ENCODE measurements around the gene UNC5CL.

The UNC5CL gene

GRCh38 chr6:41039060-41039998 lies at the start of gene UNC5CL:
Gene UNC5CL (minus strand): TSS chr6:41039221. CDS start chr6:41035074, 4,147 bp downstream.
- peaks cover 10% of the 10 kb centered on the region for H3K4me1 Mint-ChIP-seq (ENCODE audit: low read depth)
- no peak within 1 kb of the TSS for H3K27ac Mint-ChIP-seq
- no peaks in the 10 kb centered on the region for H3K27me3 Mint-ChIP-seq
- H3K9me3 Mint-ChIP-seq: no peaks in the 10 kb centered on the region
- peak; percentile 63 for DNase-seq
- peaks cover 8% of the 10 kb centered on the region for H3K36me3 Mint-ChIP-seq (ENCODE audit: low read depth)
- H3K4me3 Mint-ChIP-seq: no peak within 1 kb of the TSS

GRCh38 chr6:41088451-41088850 lies 49.4 kb upstream of the UNC5CL start:
- no peak for DNase-seq
- Mint-ChIP-seq H3K4me1 (ENCODE audit: low read depth) (peaks cover 10% of the 10 kb centered on the region), H3K4me3 (no peak overlapping the region), H3K27ac (no peak overlapping the region), H3K9me3 (no peaks in the 10 kb centered on the region), H3K36me3 (ENCODE audit: low read depth) (peaks cover 89% of the 10 kb centered on the region), H3K27me3 (no peaks in the 10 kb centered on the region)

- peaks cover 92% of the 10 kb centered on the region for H3K36me3 Mint-ChIP-seq (ENCODE audit: low read depth)
- no peaks in the 10 kb centered on the region for H3K27me3 Mint-ChIP-seq
- H3K9me3 Mint-ChIP-seq: no peaks in the 10 kb centered on the region
- H3K4me1 Mint-ChIP-seq (ENCODE audit: low read depth): peaks cover 35% of the 10 kb centered on the region
- H3K27ac Mint-ChIP-seq: no peak overlapping the region
- H3K4me3 Mint-ChIP-seq: no peak overlapping the region
- no peak for DNase-seq
Observed at GRCh38 chr6:41085182-41085581, 46.2 kb upstream of the UNC5CL start.

- DNase-seq: no peak
- H3K4me3 Mint-ChIP-seq: no peak overlapping the region
- H3K27me3 Mint-ChIP-seq: no peaks in the 10 kb centered on the region
- H3K36me3 Mint-ChIP-seq (ENCODE audit: low read depth): peaks cover 95% of the 10 kb centered on the region
- H3K27ac Mint-ChIP-seq: no peak overlapping the region
- no peaks in the 10 kb centered on the region for H3K9me3 Mint-ChIP-seq
- H3K4me1 Mint-ChIP-seq (ENCODE audit: low read depth): peaks cover 52% of the 10 kb centered on the region
Observed at GRCh38 chr6:41083072-41083471, 44.1 kb upstream of the UNC5CL start.

GRCh38 chr6:41080621-41081020 lies 41.6 kb upstream of the UNC5CL start:
- H3K9me3 Mint-ChIP-seq: no peaks in the 10 kb centered on the region
- H3K27me3 Mint-ChIP-seq: no peaks in the 10 kb centered on the region
- H3K4me3 Mint-ChIP-seq: peak overlapping the region; percentile 3
- peaks cover 93% of the 10 kb centered on the region for H3K36me3 Mint-ChIP-seq (ENCODE audit: low read depth)
- H3K27ac Mint-ChIP-seq: peak overlapping the region; percentile 80
- H3K4me1 Mint-ChIP-seq (ENCODE audit: low read depth): peaks cover 70% of the 10 kb centered on the region
- peak; percentile 35 for DNase-seq

- Mint-ChIP-seq H3K27ac (peak overlapping the region; percentile 80), H3K27me3 (no peaks in the 10 kb centered on the region), H3K4me3 (no peak overlapping the region), H3K36me3 (ENCODE audit: low read depth) (peaks cover 93% of the 10 kb centered on the region), H3K9me3 (no peaks in the 10 kb centered on the region), H3K4me1 (ENCODE audit: low read depth) (peaks cover 81% of the 10 kb centered on the region)
- no peak for DNase-seq
Observed at GRCh38 chr6:41079080-41079479, 40.1 kb upstream of the UNC5CL start.

GRCh38 chr6:41078101-41078500 lies 39.1 kb upstream of the UNC5CL start:
- DNase-seq: no peak
- Mint-ChIP-seq H3K27me3 (no peaks in the 10 kb centered on the region), H3K9me3 (no peaks in the 10 kb centered on the region), H3K4me3 (no peak overlapping the region), H3K4me1 (ENCODE audit: low read depth) (peaks cover 77% of the 10 kb centered on the region), H3K27ac (peak overlapping the region; percentile 44), H3K36me3 (ENCODE audit: low read depth) (peaks cover 88% of the 10 kb centered on the region)

GRCh38 chr6:41077536-41077935 lies 38.5 kb upstream of the UNC5CL start:
- H3K9me3 Mint-ChIP-seq: no peaks in the 10 kb centered on the region
- no peak for DNase-seq
- no peaks in the 10 kb centered on the region for H3K27me3 Mint-ChIP-seq
- peaks cover 82% of the 10 kb centered on the region for H3K36me3 Mint-ChIP-seq (ENCODE audit: low read depth)
- H3K4me3 Mint-ChIP-seq: no peak overlapping the region
- peaks cover 71% of the 10 kb centered on the region for H3K4me1 Mint-ChIP-seq (ENCODE audit: low read depth)
- no peak overlapping the region for H3K27ac Mint-ChIP-seq

- no peak for DNase-seq
- peaks cover 79% of the 10 kb centered on the region for H3K36me3 Mint-ChIP-seq (ENCODE audit: low read depth)
- no peaks in the 10 kb centered on the region for H3K27me3 Mint-ChIP-seq
- H3K4me1 Mint-ChIP-seq (ENCODE audit: low read depth): peaks cover 68% of the 10 kb centered on the region
- peak overlapping the region; percentile 87 for H3K4me3 Mint-ChIP-seq
- no peaks in the 10 kb centered on the region for H3K9me3 Mint-ChIP-seq
- peak overlapping the region; percentile 95 for H3K27ac Mint-ChIP-seq
Observed at GRCh38 chr6:41075651-41076626, 36.9 kb upstream of the UNC5CL start.

GRCh38 chr6:41074692-41075436 lies 35.8 kb upstream of the UNC5CL start:
- Mint-ChIP-seq H3K36me3 (ENCODE audit: low read depth) (peaks cover 78% of the 10 kb centered on the region), H3K27me3 (no peaks in the 10 kb centered on the region), H3K4me3 (peak overlapping the region; percentile 87), H3K27ac (peak overlapping the region; percentile 95), H3K4me1 (ENCODE audit: low read depth) (peaks cover 64% of the 10 kb centered on the region), H3K9me3 (no peaks in the 10 kb centered on the region)
- no peak for DNase-seq

GRCh38 chr6:41073968-41074691 lies 35.1 kb upstream of the UNC5CL start:
- no peaks in the 10 kb centered on the region for H3K27me3 Mint-ChIP-seq
- H3K4me1 Mint-ChIP-seq (ENCODE audit: low read depth): peaks cover 62% of the 10 kb centered on the region
- no peaks in the 10 kb centered on the region for H3K9me3 Mint-ChIP-seq
- H3K27ac Mint-ChIP-seq: peak overlapping the region; percentile 95
- H3K36me3 Mint-ChIP-seq (ENCODE audit: low read depth): peaks cover 78% of the 10 kb centered on the region
- peak overlapping the region; percentile 87 for H3K4me3 Mint-ChIP-seq
- DNase-seq: no peak

- Mint-ChIP-seq H3K4me1 (ENCODE audit: low read depth) (peaks cover 56% of the 10 kb centered on the region), H3K9me3 (no peaks in the 10 kb centered on the region), H3K27me3 (no peaks in the 10 kb centered on the region), H3K27ac (peak overlapping the region; percentile 95), H3K36me3 (ENCODE audit: low read depth) (peaks cover 79% of the 10 kb centered on the region), H3K4me3 (peak overlapping the region; percentile 93)
- peak; percentile 84 for DNase-seq
Observed at GRCh38 chr6:41073203-41073967, 34.4 kb upstream of the UNC5CL start.

GRCh38 chr6:41072836-41073202 lies 33.8 kb upstream of the UNC5CL start, which contains the start of gene NFYA:
Gene NFYA (plus strand): TSS chr6:41072974. CDS start chr6:41079090, 6,116 bp downstream.
- Mint-ChIP-seq H3K36me3 (ENCODE audit: low read depth) (peaks cover 79% of the 10 kb centered on the region), H3K27me3 (no peaks in the 10 kb centered on the region), H3K27ac (peak within 1 kb of the TSS; percentile 99), H3K4me1 (ENCODE audit: low read depth) (peaks cover 56% of the 10 kb centered on the region), H3K4me3 (peak within 1 kb of the TSS; percentile 93), H3K9me3 (no peaks in the 10 kb centered on the region)
- DNase-seq: peak; percentile 100

Data from activated T-cell treated with anti-CD3 and anti-CD28 coated beads, Interleukin-2, amount 50 U/mL, for 24 hours (primary cell).